ENCODE measurements around the gene ZNF648.
"Not testable (repeated sequence)": the region's sequence is repeated elsewhere in the genome, so short reads cannot be mapped to it uniquely, and the experiment has no call there.

The ZNF648 gene

GRCh38 chr1:182005398-182005797 lies 56.1 kb downstream of the ZNF648 start:
- H3K9me3 ChIP-seq (ENCODE audit: control insufficient read depth, low read depth, low read length); H3K4me1 ChIP-seq (ENCODE audit: control insufficient read depth, low read depth, low read length); H3K9ac ChIP-seq (ENCODE audit: low read length); H3K27me3 ChIP-seq (ENCODE audit: control insufficient read depth, insufficient read depth, low read length); H3K4me3 ChIP-seq (ENCODE audit: low read length); H3K36me3 ChIP-seq (ENCODE audit: control insufficient read depth, low read depth, low read length); H3K27ac ChIP-seq (ENCODE audit: low read length): not testable (repeated sequence)

DNA sequence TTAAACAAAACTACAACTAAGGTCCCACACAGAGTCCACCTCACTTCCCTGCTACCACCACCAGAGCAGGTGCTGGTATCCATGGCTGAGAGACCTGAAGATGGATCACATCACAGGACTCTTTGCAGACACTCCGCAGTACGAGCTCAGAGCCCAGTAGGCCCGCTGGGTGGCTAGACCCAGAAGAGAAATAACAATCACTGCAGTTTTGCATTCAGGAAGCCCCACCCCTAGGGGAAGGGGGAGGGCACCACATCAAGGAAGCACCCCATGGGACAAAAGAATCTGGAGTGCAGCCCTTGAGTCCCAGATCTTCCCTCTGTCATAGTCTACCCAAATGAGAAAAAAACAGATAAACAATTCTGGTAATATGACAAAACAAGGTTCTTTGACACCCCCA lies 56.9 kb downstream of the ZNF648 start:
- H3K4me3 ChIP-seq (ENCODE audit: low read length) = no peak overlapping the region
- H3K9me3 ChIP-seq (ENCODE audit: control insufficient read depth, low read depth, low read length) = peaks cover 4% of the 10 kb centered on the region
- H3K9ac ChIP-seq (ENCODE audit: low read length) = no peak overlapping the region
- H3K27ac ChIP-seq (ENCODE audit: low read length) = no peak overlapping the region
- no peaks in the 10 kb centered on the region for H3K36me3 ChIP-seq (ENCODE audit: control insufficient read depth, low read depth, low read length)
- peaks cover 4% of the 10 kb centered on the region for H3K4me1 ChIP-seq (ENCODE audit: control insufficient read depth, low read depth, low read length)
- no peaks in the 10 kb centered on the region for H3K27me3 ChIP-seq (ENCODE audit: control insufficient read depth, insufficient read depth, low read length)
